Body of pancreas (tissue), 4 donors: ENCODE data around the gene FBXL22.

Experiments used
- CTCF ChIP-seq, 7 experiments: fragments of 450-650 bp in 4 of 7; fragments of 200-600 bp in 3 of 7; sonication (generic) in 3 of 7; IDR thresholded peaks; one replicate each; pipeline ENCODE4 v1.5.1; 2016 to 2019; ENCODE audit warnings: antibody characterized with exemption in 7 of 7
- POLR2A ChIP-seq, 3 donors: fragments of 450-650 bp; IDR thresholded peaks; one replicate each; pipeline ENCODE4 v1.6.1; 2016; ENCODE audit warnings: antibody characterized with exemption in 3 of 3, mild to moderate bottlenecking in 2 of 3

DNA sequence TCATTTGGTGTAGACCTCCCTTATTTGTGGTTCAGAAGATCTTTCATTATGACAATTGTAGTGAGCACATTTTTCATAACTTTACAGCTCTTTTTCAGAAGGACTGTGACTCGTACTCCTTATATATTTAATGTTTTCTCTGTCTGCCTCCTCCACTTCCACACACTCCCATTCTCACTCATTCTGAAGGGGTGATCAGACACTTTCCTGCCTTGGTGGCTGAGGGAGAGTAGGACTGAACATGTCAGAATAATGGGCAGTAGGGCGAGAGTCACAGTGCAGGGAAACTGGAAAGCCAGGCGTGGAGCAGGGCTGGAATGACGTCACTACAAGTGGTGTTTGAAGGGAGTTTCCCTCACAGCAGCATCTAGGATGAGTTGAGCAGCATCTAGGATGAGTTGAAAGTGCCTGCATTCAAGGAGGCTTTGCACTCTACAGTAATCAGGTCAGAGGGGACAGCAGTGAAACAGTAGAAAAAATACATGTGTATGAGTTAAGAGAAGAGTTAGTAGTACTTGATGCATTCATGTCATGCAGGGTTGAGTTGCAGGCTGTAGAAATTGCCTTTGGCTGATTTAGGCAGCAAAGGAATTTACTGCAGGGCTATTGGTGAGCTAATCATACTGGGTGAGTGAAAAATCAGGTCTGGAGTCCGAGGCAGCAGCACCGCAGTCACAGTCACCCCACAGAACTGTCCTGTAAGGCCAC is 36.3 kb upstream of the FBXL22 start:
- TF ChIP-seq CTCF (IDR thresholded peaks at IDR 0.05) (no peak), POLR2A (IDR thresholded peaks at IDR 0.05) (no peak)
